GM12875 (cell line): ENCODE data around the gene UBE2G2.

Source experiments
- H3K4me3 ChIP-seq: one replicate; pipeline ENCODE4 v1.5.1; 2011; ENCODE audit warnings: low read depth, low read length, control low read depth
- TF ChIP-seq, protein P1 (sequence below): IDR thresholded peaks from 2 replicates; pipeline ENCODE4 v1.5.1; 2011; ENCODE audit warnings: low read depth, mild to moderate bottlenecking, control low read depth, inconsistent platforms, low read length, moderate library complexity, borderline replicate concordance; ENCODE audit not compliant: insufficient read depth

Gene UBE2G2

DNA sequence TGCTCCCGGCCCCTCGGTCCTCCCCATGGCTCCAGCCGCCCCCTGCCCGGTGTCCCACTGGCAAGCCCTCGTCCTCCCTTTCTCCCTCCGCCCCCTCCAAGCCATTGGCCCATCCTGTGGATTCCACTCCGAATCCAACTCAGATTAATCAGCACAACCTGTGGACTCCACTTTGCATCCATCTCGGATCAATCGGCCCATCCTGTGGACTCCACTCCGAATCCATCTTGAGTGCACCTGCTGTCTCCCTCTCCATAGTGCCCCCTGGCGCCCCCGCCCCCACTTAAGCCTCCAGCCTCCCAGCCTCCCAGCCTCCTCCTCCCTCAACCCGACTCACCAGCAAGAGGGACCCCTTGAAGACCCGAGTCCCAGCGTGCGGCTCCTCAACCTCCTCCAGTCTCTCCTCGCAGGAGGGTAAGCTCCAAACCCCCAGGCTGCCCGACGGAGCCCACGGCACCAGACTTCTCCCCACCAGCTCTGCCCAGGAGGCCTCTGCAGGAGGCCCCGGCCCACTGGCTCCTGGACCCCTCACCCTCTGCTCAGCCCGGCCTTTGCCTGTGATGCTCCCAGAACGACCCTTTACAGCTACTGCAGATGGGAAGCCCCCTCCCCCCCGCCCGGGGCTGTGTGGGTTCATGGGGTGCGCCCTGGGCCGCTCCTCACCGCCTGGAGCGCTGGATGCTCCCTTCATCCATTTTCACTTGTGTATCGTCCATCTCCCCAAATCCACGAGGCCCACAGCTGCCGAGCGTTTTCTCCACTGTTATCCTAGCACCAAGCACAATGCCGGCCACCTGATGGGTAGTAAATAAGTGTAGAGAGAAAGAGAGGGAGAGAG lies 49.6 kb downstream of the UBE2G2 start:
- TF ChIP-seq, protein P1, sequence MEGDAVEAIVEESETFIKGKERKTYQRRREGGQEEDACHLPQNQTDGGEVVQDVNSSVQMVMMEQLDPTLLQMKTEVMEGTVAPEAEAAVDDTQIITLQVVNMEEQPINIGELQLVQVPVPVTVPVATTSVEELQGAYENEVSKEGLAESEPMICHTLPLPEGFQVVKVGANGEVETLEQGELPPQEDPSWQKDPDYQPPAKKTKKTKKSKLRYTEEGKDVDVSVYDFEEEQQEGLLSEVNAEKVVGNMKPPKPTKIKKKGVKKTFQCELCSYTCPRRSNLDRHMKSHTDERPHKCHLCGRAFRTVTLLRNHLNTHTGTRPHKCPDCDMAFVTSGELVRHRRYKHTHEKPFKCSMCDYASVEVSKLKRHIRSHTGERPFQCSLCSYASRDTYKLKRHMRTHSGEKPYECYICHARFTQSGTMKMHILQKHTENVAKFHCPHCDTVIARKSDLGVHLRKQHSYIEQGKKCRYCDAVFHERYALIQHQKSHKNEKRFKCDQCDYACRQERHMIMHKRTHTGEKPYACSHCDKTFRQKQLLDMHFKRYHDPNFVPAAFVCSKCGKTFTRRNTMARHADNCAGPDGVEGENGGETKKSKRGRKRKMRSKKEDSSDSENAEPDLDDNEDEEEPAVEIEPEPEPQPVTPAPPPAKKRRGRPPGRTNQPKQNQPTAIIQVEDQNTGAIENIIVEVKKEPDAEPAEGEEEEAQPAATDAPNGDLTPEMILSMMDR = no peak

DNA sequence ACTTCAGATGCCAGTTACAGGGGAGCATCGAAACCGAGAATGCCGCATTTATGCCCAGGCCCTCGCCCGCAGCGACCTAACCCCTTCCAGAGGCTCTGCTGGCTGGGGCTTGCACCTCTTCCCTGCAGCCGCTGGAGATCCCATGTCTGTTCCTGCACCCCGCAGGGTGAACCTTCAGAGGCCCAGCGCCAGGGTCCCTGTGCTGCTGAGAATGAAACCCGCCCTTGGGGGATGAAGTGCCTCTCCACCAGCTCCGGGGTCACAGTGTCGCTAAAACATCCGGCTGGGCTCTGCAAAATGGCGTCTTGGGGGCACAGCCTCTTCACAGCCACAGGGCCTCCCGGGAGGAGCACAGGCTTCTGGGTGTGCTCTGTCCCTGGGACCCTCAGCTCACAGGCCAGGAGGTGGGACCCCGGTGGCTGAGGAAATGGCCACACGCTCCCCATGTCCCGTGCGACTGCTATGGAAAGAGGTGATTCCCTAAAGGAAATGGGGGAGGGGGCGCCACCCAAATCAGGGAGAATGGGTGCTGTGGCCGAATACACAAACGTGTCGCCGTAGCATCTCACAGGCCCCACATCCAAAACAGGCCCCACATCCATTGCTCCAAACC lies 50.3 kb downstream of the UBE2G2 start:
- TF ChIP-seq, protein P1 = no peak

More for the DNA sequence above, 49.6 kb downstream of the UBE2G2 start:
- H3K4me3 ChIP-seq = no peak overlapping the region

DNA sequence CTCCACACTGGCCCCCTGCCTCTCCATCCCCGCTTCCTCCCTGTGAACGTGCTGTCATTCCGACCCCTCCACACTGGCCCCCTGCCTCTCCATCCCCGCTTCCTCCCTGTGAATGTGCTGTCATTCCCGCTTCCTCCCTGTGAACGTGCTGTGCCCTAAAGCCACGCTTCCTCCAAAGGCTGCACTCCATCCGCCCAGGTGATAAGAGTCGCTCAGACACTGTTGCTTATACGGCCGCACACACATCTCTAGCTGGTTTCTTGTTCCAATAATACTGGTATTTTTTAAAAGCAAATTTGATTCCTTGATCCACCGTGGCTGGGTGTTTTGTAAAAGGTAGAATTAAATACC lies 51.0 kb downstream of the UBE2G2 start:
- no peak overlapping the region for H3K4me3 ChIP-seq
- TF ChIP-seq, protein P1 = no peak

More for the DNA sequence above, 50.3 kb downstream of the UBE2G2 start:
- H3K4me3 ChIP-seq = no peak overlapping the region

DNA sequence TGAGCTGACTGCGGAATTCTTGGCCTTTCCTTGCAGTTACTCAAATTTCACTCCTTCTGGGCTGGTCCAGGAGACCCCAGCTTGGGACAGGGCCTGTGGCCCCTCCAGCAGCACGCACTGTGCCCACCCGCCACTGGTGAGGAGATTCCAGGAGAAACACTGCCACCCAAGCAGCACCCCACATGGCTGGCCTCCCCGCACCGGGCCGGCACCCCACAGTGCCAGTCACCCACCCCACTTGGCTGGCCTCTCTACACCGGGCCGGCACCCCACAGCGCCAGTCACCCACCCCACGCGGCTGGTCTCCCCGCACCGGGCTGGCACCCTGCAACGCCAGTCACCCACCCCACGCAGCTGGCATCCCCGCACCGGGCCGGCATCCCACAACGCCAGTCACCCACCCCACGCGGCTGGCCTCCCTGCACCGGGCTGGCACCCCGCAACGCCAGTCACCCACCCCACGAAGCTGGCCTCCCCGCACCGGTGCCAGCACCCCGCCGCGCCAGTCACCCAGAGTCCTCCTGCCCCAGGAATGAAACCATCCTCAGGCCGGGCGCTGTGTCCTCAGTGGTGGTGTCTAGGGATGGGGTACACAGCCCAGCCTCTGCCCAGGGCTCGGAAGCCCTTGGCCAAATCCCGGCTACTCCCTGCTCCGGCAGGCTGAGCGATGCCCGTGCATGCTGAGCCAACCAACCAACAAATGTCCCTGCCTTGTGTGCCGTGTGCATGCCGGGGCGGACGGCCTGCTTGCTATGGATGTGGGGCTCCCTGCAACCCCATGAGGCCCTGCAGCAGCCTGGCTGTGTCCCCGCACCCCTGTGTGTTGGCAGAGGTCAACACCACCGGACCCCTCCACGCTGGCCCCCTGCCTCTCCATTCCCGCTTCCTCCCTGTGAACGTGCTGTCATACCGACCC lies 51.6 kb downstream of the UBE2G2 start:
- TF ChIP-seq, protein P1 = no peak
- H3K4me3 ChIP-seq = no peak overlapping the region

DNA sequence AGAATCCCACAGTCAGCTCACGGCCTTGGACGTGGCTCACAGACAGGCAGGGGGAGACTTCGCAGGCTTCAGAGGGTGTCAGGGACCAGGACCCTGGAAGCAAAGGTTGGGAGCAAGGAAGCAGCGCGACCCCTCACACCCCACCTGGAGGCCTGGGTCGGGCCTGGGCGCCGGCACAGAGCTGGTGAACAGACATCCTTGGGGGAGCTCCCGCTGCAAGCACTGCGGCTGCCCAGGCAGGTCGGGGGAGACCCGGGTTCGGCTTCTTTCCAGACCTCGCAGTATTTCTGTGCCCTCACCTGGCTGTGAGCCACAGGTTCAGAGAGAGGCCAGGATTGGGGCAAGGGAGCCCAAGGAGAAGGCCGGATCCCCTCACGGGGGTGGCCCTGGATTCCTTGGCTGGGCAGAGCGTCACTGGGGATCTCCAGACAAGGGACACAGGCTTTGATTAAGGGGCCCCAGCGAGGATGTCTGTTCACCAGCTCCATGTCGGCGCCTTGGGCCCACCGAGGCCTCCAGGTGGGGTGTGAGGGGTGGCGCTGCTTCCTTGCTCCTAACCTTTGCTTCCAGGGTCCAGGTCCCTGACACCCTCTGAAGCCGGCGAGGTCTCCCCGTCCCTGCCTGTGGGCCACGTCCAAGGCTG lies 52.4 kb downstream of the UBE2G2 start:
- H3K4me3 ChIP-seq = no peak overlapping the region
- TF ChIP-seq, protein P1 = no peak

DNA sequence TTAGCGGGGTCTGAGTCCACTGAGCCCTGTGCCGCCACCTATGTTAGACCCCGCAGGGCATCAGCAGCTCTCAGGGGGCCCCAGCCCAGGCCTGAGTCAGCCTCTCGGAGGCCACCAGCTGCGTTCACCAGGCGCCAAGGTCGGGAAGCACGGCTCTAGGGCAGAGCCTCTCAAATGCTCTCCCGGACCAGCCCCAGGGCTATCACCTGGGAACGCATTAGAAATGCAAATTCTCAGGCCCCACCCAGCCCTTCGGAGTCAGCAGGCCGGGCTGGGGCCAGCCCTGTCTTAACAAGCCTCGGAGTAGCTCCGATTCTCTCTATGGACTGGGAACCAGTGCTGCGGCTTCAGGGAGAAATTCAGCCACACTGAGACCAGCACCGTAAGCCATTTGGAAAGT lies 53.0 kb downstream of the UBE2G2 start:
- TF ChIP-seq, protein P1 = no peak
- no peak overlapping the region for H3K4me3 ChIP-seq
